ENCODE results near the gene TSPYL2.

DNA sequence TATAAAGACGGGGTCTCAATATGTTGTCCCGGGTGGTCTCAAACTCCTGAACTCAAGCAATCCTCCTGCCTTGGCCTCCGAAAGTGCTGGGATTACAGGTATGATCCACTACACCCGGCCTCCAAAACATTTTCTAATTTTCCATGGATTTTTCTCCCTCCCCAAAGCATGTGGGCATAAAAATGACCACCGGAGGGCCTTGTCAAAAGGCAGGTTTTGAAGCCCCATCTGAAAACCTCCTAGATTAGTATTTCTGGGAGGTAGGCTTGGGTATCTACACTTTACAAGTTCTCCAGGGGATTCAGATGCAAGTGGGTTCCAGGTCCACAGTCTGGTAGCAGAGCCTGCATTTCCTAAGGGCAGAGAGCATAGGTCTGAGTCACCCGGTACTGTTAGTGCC, 34.9 kb upstream of the TSPYL2 start:
- TF ChIP-seq, protein P1, sequence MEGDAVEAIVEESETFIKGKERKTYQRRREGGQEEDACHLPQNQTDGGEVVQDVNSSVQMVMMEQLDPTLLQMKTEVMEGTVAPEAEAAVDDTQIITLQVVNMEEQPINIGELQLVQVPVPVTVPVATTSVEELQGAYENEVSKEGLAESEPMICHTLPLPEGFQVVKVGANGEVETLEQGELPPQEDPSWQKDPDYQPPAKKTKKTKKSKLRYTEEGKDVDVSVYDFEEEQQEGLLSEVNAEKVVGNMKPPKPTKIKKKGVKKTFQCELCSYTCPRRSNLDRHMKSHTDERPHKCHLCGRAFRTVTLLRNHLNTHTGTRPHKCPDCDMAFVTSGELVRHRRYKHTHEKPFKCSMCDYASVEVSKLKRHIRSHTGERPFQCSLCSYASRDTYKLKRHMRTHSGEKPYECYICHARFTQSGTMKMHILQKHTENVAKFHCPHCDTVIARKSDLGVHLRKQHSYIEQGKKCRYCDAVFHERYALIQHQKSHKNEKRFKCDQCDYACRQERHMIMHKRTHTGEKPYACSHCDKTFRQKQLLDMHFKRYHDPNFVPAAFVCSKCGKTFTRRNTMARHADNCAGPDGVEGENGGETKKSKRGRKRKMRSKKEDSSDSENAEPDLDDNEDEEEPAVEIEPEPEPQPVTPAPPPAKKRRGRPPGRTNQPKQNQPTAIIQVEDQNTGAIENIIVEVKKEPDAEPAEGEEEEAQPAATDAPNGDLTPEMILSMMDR (IDR thresholded peaks at IDR 0.05 in 8 of 11, conservative IDR thresholded peaks at IDR 0.05 in 3 of 11): no peak
- TF ChIP-seq POLR2AphosphoS5 (IDR thresholded peaks at IDR 0.05): no peak
- no peak for TF ChIP-seq POLR2A (IDR thresholded peaks at IDR 0.05)

All from spleen (tissue), 7 donors.